ENCODE results near the gene WFS1.

Gene WFS1

GRCh38 chr4:6233929-6234328 is 35.7 kb upstream of the WFS1 start:
- peaks cover 19% of the 10 kb centered on the region; the same call in 1 of the 2 replicates for H3K27me3 ChIP-seq (replicated peaks; ENCODE audit: insufficient read depth, low read length)
- TF ChIP-seq EZH2 (optimal IDR thresholded peaks at IDR 0.05; ENCODE audit: low read depth, low read length) = no peak
- no peak for TF ChIP-seq EZH2phosphoT487 (IDR thresholded peaks at IDR 0.05; ENCODE audit: low read length)
- TF ChIP-seq CTCF (IDR thresholded peaks at IDR 0.05; ENCODE audit: low read length) = no peak
- no peak overlapping the region for H2AFZ ChIP-seq (ENCODE audit: low read length)
- H4K20me1 ChIP-seq (ENCODE audit: insufficient read depth, low read length) = no peaks in the 10 kb centered on the region
- no peaks in the 10 kb centered on the region for H3K9me3 ChIP-seq (replicated peaks; ENCODE audit: insufficient read depth, low read length)
- no peaks in the 10 kb centered on the region for H3K36me3 ChIP-seq (replicated peaks; ENCODE audit: insufficient read depth, low read length)
- no peaks in the 10 kb centered on the region for H3K4me1 ChIP-seq (ENCODE audit: low read length)
- H3K4me3 ChIP-seq (ENCODE audit: low read length) = no peak overlapping the region
- H3F3A ChIP-seq (ENCODE audit: insufficient read depth, low read length) = no peaks in the 10 kb centered on the region
- H3K9ac ChIP-seq (ENCODE audit: low read length) = no peak overlapping the region
- H3K9me2 ChIP-seq (replicated peaks; ENCODE audit: insufficient read depth, low read length) = no peaks in the 10 kb centered on the region
- no peak overlapping the region for H3K4me2 ChIP-seq (ENCODE audit: low read depth, low read length)
- no peaks in the 10 kb centered on the region for H3K79me2 ChIP-seq (ENCODE audit: low read length)
- DNase-seq = no peak
- no peak overlapping the region for H3K27ac ChIP-seq (ENCODE audit: low read length)

GRCh38 chr4:6235012-6235411 is 34.6 kb upstream of the WFS1 start:
- DNase-seq = no peak
- no peaks in the 10 kb centered on the region for H3K79me2 ChIP-seq (ENCODE audit: low read length)
- no peak overlapping the region for H3K4me3 ChIP-seq (ENCODE audit: low read length)
- H3K27ac ChIP-seq (ENCODE audit: low read length) = no peak overlapping the region
- H2AFZ ChIP-seq (ENCODE audit: low read length) = no peak overlapping the region
- no peaks in the 10 kb centered on the region for H3F3A ChIP-seq (ENCODE audit: insufficient read depth, low read length)
- H3K36me3 ChIP-seq (replicated peaks; ENCODE audit: insufficient read depth, low read length) = no peaks in the 10 kb centered on the region
- no peaks in the 10 kb centered on the region for H3K4me1 ChIP-seq (ENCODE audit: low read length)
- TF ChIP-seq CTCF (IDR thresholded peaks at IDR 0.05; ENCODE audit: low read length) (no peak), EZH2 (optimal IDR thresholded peaks at IDR 0.05; ENCODE audit: low read depth, low read length) (no peak), EZH2phosphoT487 (IDR thresholded peaks at IDR 0.05; ENCODE audit: low read length) (no peak)
- H3K9me3 ChIP-seq (replicated peaks; ENCODE audit: insufficient read depth, low read length) = no peaks in the 10 kb centered on the region
- H3K9me2 ChIP-seq (replicated peaks; ENCODE audit: insufficient read depth, low read length) = no peaks in the 10 kb centered on the region
- peaks cover 26% of the 10 kb centered on the region for H3K27me3 ChIP-seq (replicated peaks; ENCODE audit: insufficient read depth, low read length)
- no peak overlapping the region for H3K4me2 ChIP-seq (ENCODE audit: low read depth, low read length)
- H4K20me1 ChIP-seq (ENCODE audit: insufficient read depth, low read length) = no peaks in the 10 kb centered on the region
- no peak overlapping the region for H3K9ac ChIP-seq (ENCODE audit: low read length)

- H3K4me2 ChIP-seq (ENCODE audit: low read depth, low read length) = no peak overlapping the region
- H3K27me3 ChIP-seq (replicated peaks; ENCODE audit: insufficient read depth, low read length) = peaks cover 34% of the 10 kb centered on the region
- H3F3A ChIP-seq (ENCODE audit: insufficient read depth, low read length) = no peaks in the 10 kb centered on the region
- no peaks in the 10 kb centered on the region for H3K4me1 ChIP-seq (ENCODE audit: low read length)
- no peak overlapping the region for H3K27ac ChIP-seq (ENCODE audit: low read length)
- no peaks in the 10 kb centered on the region for H4K20me1 ChIP-seq (ENCODE audit: insufficient read depth, low read length)
- TF ChIP-seq CTCF (IDR thresholded peaks at IDR 0.05; ENCODE audit: low read length) = no peak
- no peak for TF ChIP-seq EZH2phosphoT487 (IDR thresholded peaks at IDR 0.05; ENCODE audit: low read length)
- TF ChIP-seq EZH2 (optimal IDR thresholded peaks at IDR 0.05; ENCODE audit: low read depth, low read length) = no peak
- H3K9ac ChIP-seq (ENCODE audit: low read length) = no peak overlapping the region
- DNase-seq = no peak
- H3K9me2 ChIP-seq (replicated peaks; ENCODE audit: insufficient read depth, low read length) = no peaks in the 10 kb centered on the region
- H3K9me3 ChIP-seq (replicated peaks; ENCODE audit: insufficient read depth, low read length) = no peaks in the 10 kb centered on the region
- no peak overlapping the region for H3K4me3 ChIP-seq (ENCODE audit: low read length)
- H3K36me3 ChIP-seq (replicated peaks; ENCODE audit: insufficient read depth, low read length) = no peaks in the 10 kb centered on the region
- no peak overlapping the region for H2AFZ ChIP-seq (ENCODE audit: low read length)
- no peaks in the 10 kb centered on the region for H3K79me2 ChIP-seq (ENCODE audit: low read length)
Measured at GRCh38 chr4:6235901-6236640, 33.6 kb upstream of the WFS1 start.
